GM12878 (cell line): Measurements from ENCODE around the gene SSU72. TPM values are rescaled to one million over a fixed set of nuclear protein-coding genes. Genes with fewer than 3 reads are reported as not detected.

Source experiments
- ATAC-seq: fragments of 200-7000 bp; cut with Tn5 transposase; 3 replicates; pipeline ENCODE4 v1.9.1; 2020; ENCODE audit warnings: mild to moderate bottlenecking, moderate library complexity
- BruUV-seq: library from RNA; stranded (reverse); fragments of 400-500 nt; replicated peaks from 2 replicates; lab custom pipeline; 2021; lab: Mats Ljungman, UMichigan
- CTCF ChIA-PET: fragments of 300-600 bp; sonication (Branson Sonifier 250); formaldehyde crosslinking; extraction: SDS; loops from one replicate; lab custom pipeline; 2021; ENCODE audit warnings: inconsistent platforms; lab: Yijun Ruan, JAX
- POLR2A ChIA-PET: fragments of 350-600 bp; formaldehyde crosslinking; extraction: SDS; loops from one replicate; lab custom pipeline; 2021; ENCODE audit warnings: inconsistent platforms; lab: Charles Lee
- RAD21 ChIA-PET: fragments of 300-600 bp; sonication (Branson Sonifier 250); formaldehyde crosslinking; loops from one replicate; lab custom pipeline; 2023; ENCODE audit warnings: antibody characterized with exemption; ENCODE audit not compliant: unreplicated experiment; lab: Charles Lee
- SMC1A ChIA-PET: fragments of 300-600 bp; sonication (Branson Sonifier 250); formaldehyde crosslinking; loops from one replicate; lab custom pipeline; 2023; ENCODE audit not compliant: unreplicated experiment, uncharacterized antibody; lab: Charles Lee
- DNase-seq: peaks from one replicate; pipeline ENCODE4 v3.0.0-alpha.2; 2011; ENCODE audit warnings: low read depth, low spot score
- FAIRE-seq: peaks from 3 replicates; lab custom pipeline; 2011; peaks lifted over from hg19 to GRCh38; lab: Jason Lieb, UNC
- H2AFZ ChIP-seq: 2 replicates; pipeline ENCODE4 v1.6.0; 2011; ENCODE audit warnings: low read depth, low read length, control low read depth; ENCODE audit not compliant: control insufficient read depth
- H3K27ac ChIP-seq: 2 replicates; pipeline ENCODE4 v1.5.1; 2011; ENCODE audit warnings: control low read depth; ENCODE audit not compliant: control insufficient read depth, insufficient read depth
- H3K27me3 ChIP-seq, 2 experiments: replicated peaks in 1 of 2; 2 replicates each; pipeline versions ENCODE4 v1.6.0 to v1.6.1; 2011; ENCODE audit warnings: low read length in 1 of 2; ENCODE audit not compliant: control insufficient read depth in 2 of 2, insufficient read depth in 2 of 2
- H3K36me3 ChIP-seq, 2 experiments: 2 replicates each; pipeline ENCODE4 v1.5.1; 2011; ENCODE audit warnings: low read length in 1 of 2; ENCODE audit not compliant: control insufficient read depth in 2 of 2, insufficient read depth in 2 of 2
- H3K4me1 ChIP-seq: 2 replicates; pipeline ENCODE4 v1.6.1; 2011; ENCODE audit warnings: mild to moderate bottlenecking, low read length, moderate library complexity, mixed read lengths; ENCODE audit not compliant: control insufficient read depth, insufficient read depth
- H3K4me2 ChIP-seq: 2 replicates; pipeline ENCODE4 v1.6.0; 2011; ENCODE audit warnings: control low read depth; ENCODE audit not compliant: control insufficient read depth, insufficient read depth
- H3K4me3 ChIP-seq: fragments of 200-600 bp; sonication (generic); 2 replicates; pipeline ENCODE4 v1.5.1; 2016
- H3K79me2 ChIP-seq: 2 replicates; pipeline ENCODE4 v1.6.0; 2011; ENCODE audit warnings: low read length; ENCODE audit not compliant: control insufficient read depth, insufficient read depth
- H3K9ac ChIP-seq: 2 replicates; pipeline ENCODE4 v1.8.0; 2011; ENCODE audit warnings: low read length, control low read depth, mixed read lengths; ENCODE audit not compliant: control insufficient read depth, insufficient read depth
- H3K9me3 ChIP-seq: replicated peaks from 3 replicates; pipeline ENCODE4 v1.5.1; 2011; ENCODE audit warnings: mild to moderate bottlenecking, low read length; ENCODE audit not compliant: control insufficient read depth, insufficient read depth
- H4K20me1 ChIP-seq: 2 replicates; pipeline ENCODE4 v1.6.0; 2011; ENCODE audit not compliant: control insufficient read depth, insufficient read depth
- BCLAF1 ChIP-seq: fragments of 450-650 bp; IDR thresholded peaks from 2 replicates; pipeline ENCODE4 v1.6.1; 2017; ENCODE audit warnings: antibody characterized with exemption, mild to moderate bottlenecking, moderate library complexity
- E2F4 ChIP-seq: IDR thresholded peaks from 2 replicates; pipeline ENCODE4 v1.6.1; 2012; ENCODE audit warnings: low read depth, low read length, improper control_type of control experiment
- E4F1 ChIP-seq: fragments of 450-650 bp; IDR thresholded peaks from 2 replicates; pipeline ENCODE4 v1.6.1; 2018; ENCODE audit warnings: borderline replicate concordance, mild to moderate bottlenecking; ENCODE audit not compliant: partially characterized antibody
- GATAD2B ChIP-seq: fragments of 450-650 bp; conservative IDR thresholded peaks from 2 replicates; pipeline ENCODE4 v1.6.1; 2017; ENCODE audit warnings: low read depth, mild to moderate bottlenecking, moderate library complexity
- IRF3 ChIP-seq: fragments of 450-650 bp; IDR thresholded peaks from 2 replicates; pipeline ENCODE4 v1.6.1; 2014; ENCODE audit warnings: mild to moderate bottlenecking
- IRF5 ChIP-seq: fragments of 450-650 bp; IDR thresholded peaks from 2 replicates; pipeline ENCODE4 v1.6.1; 2017; ENCODE audit warnings: borderline replicate concordance
- JUNB ChIP-seq: IDR thresholded peaks from 2 replicates; pipeline ENCODE4 v1.6.1; 2016; ENCODE audit warnings: antibody characterized with exemption, mild to moderate bottlenecking
- SIN3A ChIP-seq: IDR thresholded peaks from 2 replicates; pipeline ENCODE4 v1.6.1; 2012; ENCODE audit warnings: low read depth, low read length, improper control_type of control experiment
- SREBF1 ChIP-seq: IDR thresholded peaks from 2 replicates; pipeline ENCODE4 v1.6.1; 2012; ENCODE audit warnings: mild to moderate bottlenecking, low read length
- WGBS: methylation state at CpG from one replicate; pipeline ENCODE4 v1.1.6; 2016; ENCODE audit warnings: low lambda C conversion rate; ENCODE audit not compliant: insufficient replicate concordance, insufficient coverage; ENCODE audit errors: missing lambda C conversion rate; 5-methylcytosine and 5-hydroxymethylcytosine counted together
- in situ Hi-C: fragments of 300-500 bp; cut with MboI; formaldehyde crosslinking; loops from 9 replicates; pipeline ENCODE4 v1.14.3; 2018; ENCODE audit warnings: mixed read lengths
- intact Hi-C: fragments of 100-400 bp; cut with micrococcal nuclease; formaldehyde crosslinking; loops from one replicate; pipeline ENCODE4 v1.14.2; 2022; ENCODE audit not compliant: unreplicated experiment
- polyA plus RNA-seq, 11 experiments: library from polyadenylated mRNA; depleted of rRNA in 4 of 11; unstranded in 6 of 11; stranded (reverse) in 5 of 11; fragments of >200 nt; fragmentation: Nextera tagmentation in 4 of 11; fragmentation: Illumina TruSeq in 1 of 11; extraction: Ambion mirVana in 4 of 11; extraction: Trizol in 1 of 11; gene quantifications; 1 replicate in 1 of 11; 2 replicates in 10 of 11; pipeline versions ENCODE4 v1.2.1 to v1.2.3, GENCODE V29; 2011 to 2016; ENCODE audit warnings: inconsistent platforms in 2 of 11, missing spikeins in 2 of 11, low read depth in 1 of 11
- total RNA-seq, 4 experiments: library from RNA; depleted of rRNA in 3 of 4; stranded (reverse); fragments of >200 nt in 3 of 4; fragmentation: Illumina TruSeq in 1 of 4; extraction: Trizol in 1 of 4; gene quantifications; 2 replicates each; pipeline versions ENCODE4 v1.2.1 to v1.2.3, GENCODE V29; 2013 to 2021

Gene SSU72
- total and polyA plus RNA-seq, 10 of the 15 experiments (the other 5 are each of a cell fraction or from before 2014, with no cell fraction given), result 28.6 to 172 (median 67.7) TPM

- intact Hi-C loops, result no loop called here
- Histone ChIP-seq H4K20me1 (no peaks in the 10 kb centered on the region), H3K9ac (no peak overlapping the region), H3K4me1 (no peaks in the 10 kb centered on the region), H3K27ac (no peak overlapping the region), H3K9me3 (no peaks in the 10 kb centered on the region), H3K4me2 (no peak overlapping the region), H3K4me3 (no peak overlapping the region), H2AFZ (no peak overlapping the region), H3K36me3 (no peaks in the 10 kb centered on the region), H3K27me3 (no peaks in the 10 kb centered on the region), H3K79me2 (no peaks in the 10 kb centered on the region)
- in situ Hi-C loops, result no loop called here
- ChIA-PET POLR2A (no interaction called here), SMC1A (no interaction called here), RAD21 (no interaction called here), CTCF (no interaction called here)
- FAIRE-seq, result no peak
- TF ChIP-seq JUNB, result no peak
- TF ChIP-seq E4F1, result no peak
- TF ChIP-seq GATAD2B, result no peak
- WGBS, result 94% methylated on average over 18 of the region's 33 CpGs
- no peak for ATAC-seq
- no peak for DNase-seq
- BruUV-seq, result no TSS peak
These were observed 48.5 kb upstream of the SSU72 start for GRCh38 chr1:1623181-1623630.

- BruUV-seq, result no TSS peak
- in situ Hi-C loops, result no loop called here
- DNase-seq (no peak), ATAC-seq (no peak), FAIRE-seq (no peak)
- no peaks in the 10 kb centered on the region for H3K79me2 ChIP-seq
- SMC1A ChIA-PET, result no interaction called here
- CTCF ChIA-PET, result no interaction called here
- WGBS, result 69% methylated on average over 17 of the region's 17 CpGs
- H3K27me3 ChIP-seq, result no peaks in the 10 kb centered on the region
- POLR2A ChIA-PET, result no interaction called here
- no peaks in the 10 kb centered on the region for H3K4me1 ChIP-seq
- no peak overlapping the region for H3K4me2 ChIP-seq
- RAD21 ChIA-PET, result no interaction called here
- H2AFZ ChIP-seq, result no peak overlapping the region
- H3K9ac ChIP-seq, result no peak overlapping the region
- intact Hi-C loops, result no loop called here
- no peaks in the 10 kb centered on the region for H3K9me3 ChIP-seq
- H3K27ac ChIP-seq, result no peak overlapping the region
- no peaks in the 10 kb centered on the region for H3K36me3 ChIP-seq
- no peak overlapping the region for H3K4me3 ChIP-seq
- no peaks in the 10 kb centered on the region for H4K20me1 ChIP-seq
- TF ChIP-seq IRF3 (no peak), IRF5 (no peak), BCLAF1 (no peak), SIN3A (no peak), E2F4 (no peak), SREBF1 (no peak)
These were observed 48.1 kb upstream of the SSU72 start for GRCh38 chr1:1622788-1623094.
